Activated T-helper 17 cell treated with anti-CD3 and anti-CD28 coated beads, Interleukin-2, amount 50 U/mL, for 72 hours (primary cell): ENCODE data around the gene SPNS1. TPM values are rescaled to one million over a fixed set of nuclear protein-coding genes. Genes with fewer than 3 reads are reported as not detected.

Source experiments
- ATAC-seq: fragments of 150-1000 bp; cut with Tn5 transposase; replicated peaks from 2 replicates; pipeline ENCODE4 v1.10.0; 2021; ENCODE audit warnings: mild to moderate bottlenecking, moderate library complexity
- H3K27ac Mint-ChIP-seq: one replicate; pipeline ENCODE4 v1.8.0; 2022; ENCODE audit warnings: mixed read lengths
- H3K27me3 Mint-ChIP-seq: one replicate; pipeline ENCODE4 v1.8.0; 2022; ENCODE audit warnings: mixed read lengths
- H3K36me3 Mint-ChIP-seq: one replicate; pipeline ENCODE4 v1.8.0; 2022; ENCODE audit warnings: low read depth, mild to moderate bottlenecking, mixed read lengths
- H3K4me1 Mint-ChIP-seq: one replicate; pipeline ENCODE4 v1.8.0; 2022; ENCODE audit warnings: mixed read lengths
- H3K4me3 Mint-ChIP-seq: one replicate; pipeline ENCODE4 v1.8.0; 2022; ENCODE audit warnings: mild to moderate bottlenecking, mixed read lengths
- H3K9me3 Mint-ChIP-seq: one replicate; pipeline ENCODE4 v1.8.0; 2022; ENCODE audit warnings: mixed read lengths
- total RNA-seq, 2 donors: library from RNA; stranded (reverse); gene quantifications; one replicate each; pipeline ENCODE4 v1.2.3, GENCODE V29; 2022

Gene SPNS1
- total RNA-seq, 2 donors from 2014 or later: 15.0 to 26.8 TPM

DNA sequence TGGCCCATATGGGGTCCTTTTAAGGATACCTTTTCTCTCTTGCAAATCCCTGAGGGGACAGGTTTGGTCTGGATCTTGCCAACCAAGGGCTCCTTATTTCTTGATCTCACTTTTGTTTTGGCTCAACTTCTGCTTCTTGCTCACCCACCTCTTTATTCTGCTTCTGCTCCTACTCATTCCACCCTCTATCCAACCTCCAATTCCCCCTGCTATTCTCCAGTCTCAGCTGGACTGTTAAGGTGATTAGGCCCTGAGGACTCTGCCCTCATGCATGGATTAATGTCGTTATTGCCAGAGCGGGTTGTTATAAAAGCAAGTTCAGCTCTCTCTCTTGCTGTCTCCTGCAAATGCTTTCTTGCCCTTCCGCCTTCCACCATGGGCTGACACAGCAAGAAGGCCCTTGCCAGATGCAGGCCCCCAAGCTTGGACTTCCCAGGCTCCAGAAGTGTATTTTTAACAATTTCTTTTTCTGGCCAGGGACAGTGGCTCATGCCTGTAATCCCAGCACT lies 40.0 kb downstream of the SPNS1 start:
- ATAC-seq: peak; percentile 10
- peaks cover 18% of the 10 kb centered on the region for H3K4me1 Mint-ChIP-seq

DNA sequence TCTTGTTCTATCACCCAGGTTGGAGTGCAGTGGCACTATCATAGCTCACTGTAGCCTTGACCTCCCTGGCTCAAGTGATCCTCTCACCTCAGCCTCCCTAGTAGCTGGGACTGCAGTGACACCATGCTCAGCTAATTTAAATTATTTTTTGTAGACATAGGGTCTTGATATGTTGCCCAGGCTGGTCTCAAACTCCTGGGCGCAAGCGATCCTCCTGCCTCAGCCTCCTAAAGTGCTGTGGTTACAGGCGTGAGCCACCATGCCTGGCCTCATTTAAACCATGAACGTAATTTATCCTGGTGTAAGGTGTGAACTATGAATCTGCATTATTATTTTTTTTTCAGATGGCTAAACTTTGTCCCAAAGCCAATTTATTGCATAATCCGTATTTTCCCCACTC lies 47.6 kb downstream of the SPNS1 start:
- Mint-ChIP-seq H3K27ac (no peak overlapping the region), H3K4me3 (peak overlapping the region; percentile 58), H3K27me3 (no peaks in the 10 kb centered on the region), H3K4me1 (peaks cover 5% of the 10 kb centered on the region), H3K9me3 (no peaks in the 10 kb centered on the region), H3K36me3 (no peaks in the 10 kb centered on the region)
- ATAC-seq: no peak

More for the DNA sequence above, 40.0 kb downstream of the SPNS1 start:
- H3K36me3 Mint-ChIP-seq: no peaks in the 10 kb centered on the region
- no peak overlapping the region for H3K4me3 Mint-ChIP-seq
- H3K9me3 Mint-ChIP-seq: no peaks in the 10 kb centered on the region
- H3K27ac Mint-ChIP-seq: peak overlapping the region; percentile 87
- H3K27me3 Mint-ChIP-seq: no peaks in the 10 kb centered on the region

DNA sequence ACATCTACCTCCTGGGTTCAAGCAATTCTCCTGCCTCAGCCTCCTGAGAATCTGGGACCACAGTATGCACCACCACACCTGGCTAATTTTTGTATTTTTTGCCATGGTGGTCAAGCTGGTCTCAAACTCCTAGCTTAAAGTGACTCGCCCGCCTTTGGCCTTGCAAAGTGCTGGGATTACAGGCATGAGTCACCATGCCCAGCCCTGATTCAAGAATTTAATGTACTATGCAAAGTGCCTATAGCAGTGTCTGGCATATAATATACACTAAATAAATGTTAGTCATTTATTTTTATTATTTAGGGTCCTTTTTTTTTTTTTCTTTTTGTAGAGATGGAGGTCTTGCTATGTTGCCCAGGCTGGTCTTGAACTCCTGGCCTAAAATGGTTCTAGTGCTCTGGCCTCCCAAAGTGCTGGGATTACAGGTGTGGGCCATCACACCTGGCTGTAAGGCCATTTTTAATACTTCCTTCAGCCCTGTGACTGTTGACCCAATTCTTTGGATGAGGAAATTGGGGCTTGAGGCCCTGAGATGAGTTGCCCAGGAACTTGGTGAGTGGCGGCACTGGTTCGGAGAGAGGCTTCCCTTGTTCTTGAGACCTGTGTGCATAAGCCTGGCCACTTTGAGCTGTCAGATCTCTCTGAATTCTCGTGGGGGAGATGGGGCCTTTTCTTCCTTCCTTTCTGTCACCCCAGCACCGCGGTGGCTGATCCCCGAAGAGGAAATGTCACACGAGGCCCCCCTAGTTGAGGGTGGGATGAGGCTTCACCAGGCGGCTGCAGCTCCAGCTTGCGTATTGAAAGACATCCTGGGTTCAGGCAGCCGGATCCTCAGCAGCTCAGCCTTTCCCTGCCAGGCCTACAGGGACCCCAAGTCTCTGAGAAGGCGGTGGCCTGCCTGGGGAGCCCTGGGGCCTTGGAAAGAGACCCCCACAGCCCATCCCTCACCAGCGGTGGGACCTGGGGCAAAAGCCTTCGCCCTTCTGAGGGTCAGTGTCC lies 49.0 kb downstream of the SPNS1 start:
- H3K27me3 Mint-ChIP-seq: no peaks in the 10 kb centered on the region
- H3K4me3 Mint-ChIP-seq: peak overlapping the region; percentile 20
- H3K27ac Mint-ChIP-seq: peak overlapping the region; percentile 58
- peaks cover 5% of the 10 kb centered on the region for H3K4me1 Mint-ChIP-seq
- no peaks in the 10 kb centered on the region for H3K36me3 Mint-ChIP-seq
- no peak for ATAC-seq
- no peaks in the 10 kb centered on the region for H3K9me3 Mint-ChIP-seq

DNA sequence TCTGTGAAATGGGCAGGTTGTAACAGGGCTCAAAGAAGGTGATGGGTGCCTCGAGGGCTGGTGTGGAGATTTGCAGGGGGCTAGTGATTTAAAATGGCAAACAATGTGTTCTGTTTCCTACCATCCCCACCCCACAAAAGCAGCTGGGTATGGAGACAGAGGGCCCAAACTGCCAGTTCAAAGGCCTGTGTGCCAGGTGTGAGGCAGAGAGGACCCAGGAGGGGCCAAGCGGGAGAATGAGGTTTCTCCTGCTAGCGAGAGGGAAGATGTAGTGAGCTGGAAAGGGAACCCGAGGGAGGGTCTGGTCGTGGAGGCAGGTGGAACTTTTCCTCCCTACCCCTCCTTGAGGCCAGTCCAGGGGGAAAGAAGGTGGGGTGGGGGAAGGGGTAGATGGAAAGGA lies 49.7 kb downstream of the SPNS1 start:
- H3K9me3 Mint-ChIP-seq: no peaks in the 10 kb centered on the region
- H3K27ac Mint-ChIP-seq: peak overlapping the region; percentile 58
- H3K27me3 Mint-ChIP-seq: no peaks in the 10 kb centered on the region
- H3K36me3 Mint-ChIP-seq: no peaks in the 10 kb centered on the region
- peak overlapping the region; percentile 20 for H3K4me3 Mint-ChIP-seq
- peaks cover 7% of the 10 kb centered on the region for H3K4me1 Mint-ChIP-seq
- ATAC-seq: no peak

DNA sequence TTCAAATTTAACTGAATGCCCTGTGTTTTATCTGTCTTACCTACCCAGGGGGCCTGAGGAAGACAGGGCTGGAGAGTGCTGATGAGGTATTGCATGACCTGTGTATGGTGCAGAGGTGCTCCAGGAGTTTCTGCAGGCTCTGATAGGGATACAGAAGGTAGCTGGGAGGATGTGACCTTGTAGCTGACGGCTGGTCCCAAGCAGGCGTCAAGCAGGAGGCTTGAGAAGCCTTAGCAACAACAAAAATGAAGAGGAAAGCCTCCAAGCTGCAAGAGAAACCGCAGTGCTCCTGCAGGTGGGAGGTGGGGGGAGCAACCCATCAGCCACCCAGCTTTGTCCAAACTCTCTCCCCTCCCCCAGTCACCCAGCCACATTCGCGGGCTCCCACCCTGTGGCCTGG lies 50.6 kb downstream of the SPNS1 start:
- H3K9me3 Mint-ChIP-seq: no peaks in the 10 kb centered on the region

DNA sequence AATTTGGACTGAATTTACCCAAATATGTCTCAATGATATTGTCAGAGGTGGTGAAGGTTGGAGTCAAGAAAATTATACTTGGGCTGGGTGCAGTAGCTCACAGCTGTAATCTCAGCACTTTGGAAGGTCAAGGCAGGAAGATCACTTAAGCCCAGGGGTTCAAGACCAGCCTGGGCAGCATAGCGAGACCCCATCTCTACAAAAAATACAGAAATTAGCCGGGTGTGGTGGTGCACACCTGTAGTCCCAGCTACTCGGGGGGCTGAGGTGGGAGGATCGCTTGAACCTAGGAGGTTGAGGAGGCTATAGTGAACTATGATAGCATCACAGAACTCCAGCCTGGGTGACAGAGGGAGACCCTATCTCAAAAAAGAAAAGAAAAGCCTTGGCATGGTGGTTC lies 51.2 kb downstream of the SPNS1 start:
- Mint-ChIP-seq H3K27ac (no peak overlapping the region), H3K9me3 (no peaks in the 10 kb centered on the region), H3K4me1 (peaks cover 11% of the 10 kb centered on the region), H3K27me3 (no peaks in the 10 kb centered on the region), H3K4me3 (no peak overlapping the region), H3K36me3 (no peaks in the 10 kb centered on the region)
- ATAC-seq: no peak

More for the DNA sequence above, 50.6 kb downstream of the SPNS1 start:
- Mint-ChIP-seq H3K36me3 (no peaks in the 10 kb centered on the region), H3K4me1 (peaks cover 11% of the 10 kb centered on the region), H3K4me3 (no peak overlapping the region), H3K27ac (no peak overlapping the region), H3K27me3 (no peaks in the 10 kb centered on the region)
- no peak for ATAC-seq

DNA sequence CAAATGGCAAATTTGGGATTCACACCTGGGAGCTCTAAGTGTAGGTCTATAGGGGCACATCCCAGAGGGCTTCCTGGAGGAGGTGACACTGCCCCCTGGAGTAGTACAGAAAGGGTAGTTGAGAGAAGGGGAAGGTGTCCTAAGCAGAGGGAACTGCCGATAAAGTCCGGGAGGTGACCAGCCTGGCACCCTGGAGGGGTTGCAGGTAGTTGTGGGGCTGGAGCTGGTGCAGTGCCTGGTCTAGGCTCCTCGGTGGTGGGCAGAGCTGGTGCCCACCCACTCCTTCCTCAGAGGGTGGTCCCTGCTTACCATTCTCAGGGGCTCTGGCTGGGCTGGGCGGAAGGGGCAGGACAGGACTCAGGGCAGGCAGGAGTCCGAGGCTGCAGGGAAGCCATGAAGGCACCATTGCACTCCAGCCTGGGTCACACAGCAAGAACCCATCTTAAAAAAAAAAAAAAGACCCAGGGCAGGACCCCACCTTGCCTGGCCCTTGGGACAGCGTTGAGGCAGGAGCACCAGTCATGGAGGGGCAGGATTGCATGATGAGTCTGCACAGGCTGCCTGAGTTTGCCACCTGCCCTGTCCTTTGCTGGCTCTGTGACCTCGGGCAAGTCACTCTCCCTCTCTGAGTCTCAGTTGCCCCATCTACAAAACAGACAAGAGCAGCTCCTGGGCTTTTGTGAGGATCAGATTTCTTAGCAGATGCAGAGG lies 54.0 kb downstream of the SPNS1 start:
- peak overlapping the region; percentile 66 for H3K4me3 Mint-ChIP-seq
- H3K36me3 Mint-ChIP-seq: no peaks in the 10 kb centered on the region
- H3K27ac Mint-ChIP-seq: peak overlapping the region; percentile 76
- no peaks in the 10 kb centered on the region for H3K27me3 Mint-ChIP-seq
- H3K4me1 Mint-ChIP-seq: peaks cover 7% of the 10 kb centered on the region
- peak; percentile 27 for ATAC-seq
- no peaks in the 10 kb centered on the region for H3K9me3 Mint-ChIP-seq

DNA sequence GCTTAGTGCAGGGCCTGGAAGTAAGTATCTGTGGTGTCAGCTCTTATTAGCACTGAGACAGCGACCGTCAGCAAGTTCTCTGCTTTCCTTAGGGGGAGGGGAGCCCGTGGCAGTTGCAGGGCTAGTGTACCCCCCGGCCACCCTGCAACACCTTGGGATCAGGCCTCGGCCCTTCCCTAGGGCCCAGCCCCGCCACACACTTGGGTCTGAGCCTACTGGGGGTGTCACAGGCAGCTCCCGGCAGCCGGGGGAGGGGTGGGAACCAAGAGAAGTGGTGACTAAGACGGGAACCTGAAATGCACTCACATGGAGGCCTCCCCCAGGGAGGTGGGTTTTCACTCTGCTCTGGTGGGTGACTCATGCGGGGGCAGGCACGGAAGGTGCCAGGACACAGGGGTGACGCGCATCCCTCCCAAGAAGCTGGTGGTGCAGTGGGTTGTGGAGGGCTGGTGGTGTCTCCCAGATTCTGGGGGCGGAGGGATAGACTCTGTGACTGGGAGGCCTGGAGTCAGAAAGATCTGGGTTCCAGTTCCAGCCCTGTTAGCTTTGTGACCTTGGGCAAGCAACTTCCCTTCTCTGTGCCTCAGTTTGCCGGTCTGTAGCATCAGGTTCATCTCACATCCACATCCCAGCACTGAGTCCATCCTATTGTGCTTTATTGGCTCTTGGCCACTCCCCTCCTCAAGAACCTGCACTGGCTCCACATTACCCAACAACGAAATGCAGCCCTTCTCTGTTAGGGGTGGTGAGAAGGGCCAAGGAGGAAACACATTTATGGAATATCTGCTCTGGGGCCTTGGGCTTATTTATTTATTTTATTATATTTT lies 54.8 kb downstream of the SPNS1 start:
- H3K4me3 Mint-ChIP-seq: peak overlapping the region; percentile 66
- H3K27me3 Mint-ChIP-seq: no peaks in the 10 kb centered on the region
- H3K4me1 Mint-ChIP-seq: peaks cover 7% of the 10 kb centered on the region
- ATAC-seq: peak; percentile 99
- H3K9me3 Mint-ChIP-seq: no peaks in the 10 kb centered on the region
- H3K36me3 Mint-ChIP-seq: no peaks in the 10 kb centered on the region
- peak overlapping the region; percentile 76 for H3K27ac Mint-ChIP-seq

DNA sequence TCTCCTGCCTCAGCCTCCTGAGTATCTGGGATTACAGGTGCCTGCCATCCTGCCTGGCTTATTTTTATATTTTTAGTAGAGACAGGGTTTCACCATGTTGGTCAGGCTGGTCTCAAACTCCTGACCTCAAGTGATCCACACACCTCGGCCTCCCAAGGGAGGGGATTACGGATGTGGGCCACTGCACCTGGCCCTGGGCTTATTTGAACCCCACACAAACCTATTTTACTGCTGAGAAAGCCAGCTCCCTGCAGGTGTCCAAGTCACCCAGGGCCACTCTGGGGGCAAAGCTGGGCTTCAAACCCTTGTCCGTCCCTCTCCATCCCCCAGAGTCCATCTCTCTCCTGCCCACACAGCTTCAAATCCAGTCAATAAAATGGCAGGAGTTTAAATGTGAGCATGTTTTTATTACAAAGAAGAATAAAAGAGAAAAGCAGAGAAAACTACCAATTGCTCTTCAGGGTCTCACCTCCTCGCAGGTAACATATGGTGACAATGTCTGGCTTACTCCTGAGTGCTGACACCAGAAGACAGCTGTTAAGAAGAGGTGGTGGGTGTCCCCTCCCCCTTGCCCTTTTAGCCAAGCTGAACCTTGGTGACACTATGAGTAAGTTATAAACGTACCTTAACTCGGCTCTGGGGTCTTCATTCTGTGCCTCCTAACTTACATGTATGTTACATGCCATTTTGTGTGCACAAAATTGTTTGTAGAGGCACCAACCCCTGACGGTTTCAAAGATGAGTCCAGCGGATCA lies 55.7 kb downstream of the SPNS1 start:
- Mint-ChIP-seq H3K9me3 (no peaks in the 10 kb centered on the region), H3K27me3 (no peaks in the 10 kb centered on the region), H3K36me3 (no peaks in the 10 kb centered on the region), H3K4me3 (peak overlapping the region; percentile 66), H3K27ac (peak overlapping the region; percentile 76), H3K4me1 (peaks cover 7% of the 10 kb centered on the region)
- ATAC-seq: no peak

Other genes starting within 250 kb of the SPNS1 start
- 1 to 10 TPM; 4.2 to 7.0 TPM for gene NPIPB9, start 223.0 kb upstream of the SPNS1 start, total RNA-seq
- gene ATXN2L, start 151.8 kb upstream of the SPNS1 start, total RNA-seq: 100 to 1,000 TPM; 246 to 339 TPM
- 100 to 1,000 TPM; 140 to 291 TPM for gene TUFM, start 128.4 kb upstream of the SPNS1 start, total RNA-seq
- 10 to 100 TPM; 45.0 to 46.4 TPM for gene SH2B1, start 110.9 kb upstream of the SPNS1 start, total RNA-seq
- gene ATP2A1, start 96.3 kb upstream of the SPNS1 start, total RNA-seq: 1 to 10 TPM; 2.2 to 3.1 TPM
- 10 to 100 TPM; 21.5 to 34.1 TPM for gene RABEP2, start 49.5 kb upstream of the SPNS1 start, total RNA-seq
- 1 to 10 TPM in 1 of 2 donors, not detected in 1; 2.1 TPM for gene CD19, start 42.8 kb upstream of the SPNS1 start, total RNA-seq
- 100 to 1,000 TPM in 1 of 2 donors, 10 to 100 TPM in 1; 81.3 to 100 TPM for gene NFATC2IP, start 23.8 kb upstream of the SPNS1 start, total RNA-seq
- gene LAT, start 10.3 kb downstream of the SPNS1 start, total RNA-seq: 100 to 1,000 TPM; 216 to 327 TPM